Measurements from ENCODE around the gene CD247. TPM values are rescaled to one million over a fixed set of nuclear protein-coding genes. Genes with fewer than 3 reads are reported as not detected.

Gene CD247
- total RNA-seq, 1 experiment from 2014 or later = not detected

DNA sequence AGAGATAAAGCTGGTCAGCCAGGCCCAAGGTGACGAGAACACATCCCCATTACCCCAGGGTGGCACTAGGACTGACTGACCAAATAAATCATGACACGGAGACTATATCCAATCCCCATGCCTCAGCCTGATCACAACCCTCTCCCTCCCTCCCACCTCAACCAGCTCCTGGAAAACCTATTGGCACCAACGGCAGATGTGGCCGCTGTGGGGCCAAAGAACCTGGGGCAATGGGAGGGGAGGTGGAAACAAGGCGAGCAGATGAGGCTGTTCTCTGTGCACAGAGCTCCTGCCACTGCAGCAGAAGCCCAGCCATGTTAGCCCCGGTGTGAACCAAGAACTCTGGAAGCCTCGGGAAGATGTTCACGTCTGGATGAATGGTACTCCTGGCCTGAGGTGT lies 77.6 kb downstream of the CD247 start:
- BruUV-seq (replicated peaks) = no TSS peak
- Histone ChIP-seq H3K9ac (ENCODE audit: low read length) (no peak overlapping the region), H3K4me1 (ENCODE audit: insufficient read depth, low read length) (peaks cover 24% of the 10 kb centered on the region), H3K27ac (ENCODE audit: low read length) (no peak overlapping the region), H3K4me3 (ENCODE audit: low read length) (no peak overlapping the region), H3K27me3 (ENCODE audit: low read length) (no peaks in the 10 kb centered on the region), H2AFZ (ENCODE audit: low read length) (no peak overlapping the region), H3F3A (ENCODE audit: low read length, unreplicated experiment) (no peaks in the 10 kb centered on the region), H3K36me3 (ENCODE audit: low read depth, low read length) (no peaks in the 10 kb centered on the region), H3K79me2 (ENCODE audit: low read length) (no peaks in the 10 kb centered on the region), H3K9me3 (ENCODE audit: low read length) (no peaks in the 10 kb centered on the region), H4K20me1 (ENCODE audit: low read length) (no peaks in the 10 kb centered on the region), H3K9me2 (replicated peaks; ENCODE audit: low read length) (no peaks in the 10 kb centered on the region), H3K4me2 (ENCODE audit: low read length) (no peak overlapping the region)
- intact Hi-C loops (cut with micrococcal nuclease) = loop anchor here (5.0 kb wide), 1 partner anchor 218 kb away; the partner anchor contains the start of gene POU2F1
- ChIA-PET CTCF (no interaction called here), POLR2A (ENCODE audit: unreplicated experiment) (no interaction called here)
- ATAC-seq (no peak), DNase-seq (no peak)
- TF ChIP-seq CTCF (conservative IDR thresholded peaks at IDR 0.05; ENCODE audit: low read depth, low read length) (no peak), EZH2 (IDR thresholded peaks at IDR 0.05; ENCODE audit: low read length, unreplicated experiment) (no peak), EZH2phosphoT487 (IDR thresholded peaks at IDR 0.05; ENCODE audit: borderline replicate concordance, low read length) (no peak)

DNA sequence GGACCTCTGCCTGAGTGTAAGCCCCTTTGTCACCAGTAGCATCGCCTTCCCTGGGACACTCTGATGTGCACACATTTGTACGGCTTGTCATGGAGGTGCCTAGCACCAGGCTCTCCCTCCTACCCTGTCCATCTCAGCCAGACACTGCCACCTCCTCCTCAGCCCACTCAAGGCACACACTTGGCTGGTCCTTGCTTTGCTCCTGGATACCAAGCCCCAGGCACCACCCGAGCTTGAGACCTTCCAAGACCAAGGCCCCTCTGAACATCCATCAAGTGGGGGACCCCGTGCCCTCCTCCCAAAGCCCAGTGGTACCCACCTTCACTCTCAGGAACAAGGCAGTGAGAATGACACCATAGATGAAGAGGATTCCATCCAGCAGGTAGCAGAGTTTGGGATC lies 78.0 kb downstream of the CD247 start:
- H3K79me2 ChIP-seq (ENCODE audit: low read length) = no peaks in the 10 kb centered on the region
- H3K9me2 ChIP-seq (replicated peaks; ENCODE audit: low read length) = no peaks in the 10 kb centered on the region
- no peaks in the 10 kb centered on the region for H3F3A ChIP-seq (ENCODE audit: low read length, unreplicated experiment)
- H3K27ac ChIP-seq (ENCODE audit: low read length) = no peak overlapping the region
- TF ChIP-seq CTCF (conservative IDR thresholded peaks at IDR 0.05; ENCODE audit: low read depth, low read length) = no peak
- TF ChIP-seq EZH2 (IDR thresholded peaks at IDR 0.05; ENCODE audit: low read length, unreplicated experiment) = no peak
- TF ChIP-seq EZH2phosphoT487 (IDR thresholded peaks at IDR 0.05; ENCODE audit: borderline replicate concordance, low read length) = no peak
- ATAC-seq (no peak), DNase-seq (no peak)
- H3K9me3 ChIP-seq (ENCODE audit: low read length) = no peaks in the 10 kb centered on the region
- no peak overlapping the region for H2AFZ ChIP-seq (ENCODE audit: low read length)
- POLR2A ChIA-PET (ENCODE audit: unreplicated experiment) = no interaction called here
- H4K20me1 ChIP-seq (ENCODE audit: low read length) = no peaks in the 10 kb centered on the region
- H3K36me3 ChIP-seq (ENCODE audit: low read depth, low read length) = no peaks in the 10 kb centered on the region
- intact Hi-C loops (cut with micrococcal nuclease) = loop anchor here (5.0 kb wide), 1 partner anchor 218 kb away; the partner anchor contains the start of gene POU2F1
- BruUV-seq (replicated peaks) = no TSS peak
- H3K4me1 ChIP-seq (ENCODE audit: insufficient read depth, low read length) = peaks cover 20% of the 10 kb centered on the region
- CTCF ChIA-PET = no interaction called here
- no peak overlapping the region for H3K9ac ChIP-seq (ENCODE audit: low read length)
- H3K27me3 ChIP-seq (ENCODE audit: low read length) = no peaks in the 10 kb centered on the region
- no peak overlapping the region for H3K4me2 ChIP-seq (ENCODE audit: low read length)
- H3K4me3 ChIP-seq (ENCODE audit: low read length) = no peak overlapping the region

- Histone ChIP-seq H3K9ac (ENCODE audit: low read length) (no peak overlapping the region), H3K4me3 (ENCODE audit: low read length) (no peak overlapping the region), H3K36me3 (ENCODE audit: low read depth, low read length) (no peaks in the 10 kb centered on the region), H3K4me1 (ENCODE audit: insufficient read depth, low read length) (peaks cover 20% of the 10 kb centered on the region), H3K4me2 (ENCODE audit: low read length) (no peak overlapping the region), H3K79me2 (ENCODE audit: low read length) (no peaks in the 10 kb centered on the region), H2AFZ (ENCODE audit: low read length) (no peak overlapping the region), H3K27ac (ENCODE audit: low read length) (no peak overlapping the region), H3K27me3 (ENCODE audit: low read length) (no peaks in the 10 kb centered on the region), H3F3A (ENCODE audit: low read length, unreplicated experiment) (no peaks in the 10 kb centered on the region), H4K20me1 (ENCODE audit: low read length) (no peaks in the 10 kb centered on the region), H3K9me2 (replicated peaks; ENCODE audit: low read length) (no peaks in the 10 kb centered on the region), H3K9me3 (ENCODE audit: low read length) (no peaks in the 10 kb centered on the region)
- ChIA-PET CTCF (no interaction called here), POLR2A (ENCODE audit: unreplicated experiment) (no interaction called here)
- intact Hi-C loops (cut with micrococcal nuclease) = no loop called here
- ATAC-seq (no peak), DNase-seq (no peak)
- TF ChIP-seq EZH2 (IDR thresholded peaks at IDR 0.05; ENCODE audit: low read length, unreplicated experiment) (no peak), EZH2phosphoT487 (IDR thresholded peaks at IDR 0.05; ENCODE audit: borderline replicate concordance, low read length) (no peak), CTCF (conservative IDR thresholded peaks at IDR 0.05; ENCODE audit: low read depth, low read length) (no peak)
- no TSS peak for BruUV-seq (replicated peaks)
Observed at GRCh38 chr1:167439301-167439988, 78.9 kb downstream of the CD247 start.
